K562 (cell line): ENCODE results near the gene MRPS15. TPM values are rescaled to one million over a fixed set of nuclear protein-coding genes. Genes with fewer than 3 reads are reported as not detected.

ENCODE experiments used
- ARID1B ChIP-seq: fragments of 450-650 bp; IDR thresholded peaks from 2 replicates; pipeline ENCODE4 v1.6.1; 2016; ENCODE audit warnings: antibody characterized with exemption, mild to moderate bottlenecking, inconsistent platforms
- ATF2 ChIP-seq: sonication (generic); formaldehyde crosslinking; IDR thresholded peaks from 2 replicates; pipeline ENCODE4 v1.8.1; 2022; ENCODE audit warnings: missing genetic modification reagents
- CREM ChIP-seq: IDR thresholded peaks from 2 replicates; pipeline ENCODE4 v1.6.1; 2014; ENCODE audit warnings: antibody characterized with exemption, low read depth
- ELF1 ChIP-seq: fragments of 200-800 bp; sonication (Bioruptor generic); IDR thresholded peaks from 2 replicates; pipeline ENCODE4 v1.6.1; 2016; ENCODE audit warnings: missing genetic modification characterization, missing compliant biosample characterization
- EP400 ChIP-seq: fragments of 450-650 bp; IDR thresholded peaks from 2 replicates; pipeline ENCODE4 v1.6.1; 2017; ENCODE audit warnings: antibody characterized with exemption, mild to moderate bottlenecking, moderate library complexity
- IRF1 ChIP-seq: sonication (generic); formaldehyde crosslinking; IDR thresholded peaks from 2 replicates; pipeline ENCODE4 v1.8.0; 2022; ENCODE audit warnings: missing genetic modification reagents, mild to moderate bottlenecking, borderline replicate concordance
- KDM4B ChIP-seq, 2 experiments: fragments of 450-650 bp in 1 of 2; sonication (generic) in 1 of 2; IDR thresholded peaks; 2 replicates each; pipeline ENCODE4 v1.6.1; 2016 to 2017; ENCODE audit warnings: borderline replicate concordance in 2 of 2, antibody characterized with exemption in 1 of 2, low read depth in 1 of 2, mild to moderate bottlenecking in 1 of 2
- KLF6 ChIP-seq: fragments of 250-450 bp; sonication (Bioruptor Pico); IDR thresholded peaks from 2 replicates; pipeline ENCODE4 v1.4.0; 2020; ENCODE audit warnings: mild to moderate bottlenecking, moderate library complexity, borderline replicate concordance
- MYNN ChIP-seq, 2 experiments: sonication (generic); formaldehyde crosslinking in 1 of 2; IDR thresholded peaks; 2 replicates each; pipeline versions ENCODE4 v1.5.0 to v1.6.1; 2016 to 2020; ENCODE audit warnings: antibody characterized with exemption in 1 of 2, missing genetic modification reagents in 1 of 2
- NCOA2 ChIP-seq, 2 experiments: fragments of 450-650 bp; IDR thresholded peaks; 2 replicates each; pipeline ENCODE4 v1.6.1; 2018; ENCODE audit warnings: mild to moderate bottlenecking in 2 of 2, moderate library complexity in 1 of 2; ENCODE audit not compliant: partially characterized antibody in 2 of 2
- PML ChIP-seq: IDR thresholded peaks from 2 replicates; pipeline ENCODE4 v1.6.1; 2012; ENCODE audit warnings: low read length, inconsistent platforms
- POLR2AphosphoS5 ChIP-seq: IDR thresholded peaks from 2 replicates; pipeline ENCODE4 v1.6.1; 2011; ENCODE audit warnings: mild to moderate bottlenecking, low read depth, low read length, moderate library complexity; ENCODE audit not compliant: control insufficient read depth, insufficient read depth
- POU5F1 ChIP-seq: fragments of 150-350 bp; IDR thresholded peaks from 2 replicates; pipeline ENCODE4 v1.6.1; 2014; ENCODE audit warnings: borderline replicate concordance, low read length, low read depth, mild to moderate bottlenecking; ENCODE audit not compliant: partially characterized antibody
- RCOR1 ChIP-seq, 2 experiments: IDR thresholded peaks; 2 replicates each; pipeline ENCODE4 v1.6.1; 2012; ENCODE audit warnings: low read depth in 2 of 2, low read length in 2 of 2, borderline replicate concordance in 1 of 2, improper control_type of control experiment in 1 of 2
- SOX6 ChIP-seq: fragments of 450-650 bp; IDR thresholded peaks from 2 replicates; pipeline ENCODE4 v1.6.1; 2014; ENCODE audit warnings: mild to moderate bottlenecking
- TCF7L2 ChIP-seq: fragments of 150-350 bp; IDR thresholded peaks from 2 replicates; pipeline ENCODE4 v1.6.1; 2016; ENCODE audit warnings: low read depth, mild to moderate bottlenecking, low read length, moderate library complexity
- ZNF217 ChIP-seq: sonication (generic); formaldehyde crosslinking; IDR thresholded peaks from 2 replicates; pipeline ENCODE4 v1.8.0; 2022; ENCODE audit warnings: mild to moderate bottlenecking, missing genetic modification reagents
- ZNF41 ChIP-seq: fragments of 250-450 bp; sonication (Bioruptor Pico); conservative IDR thresholded peaks from 2 replicates; pipeline ENCODE4 v1.4.0; 2020; ENCODE audit warnings: mild to moderate bottlenecking
- ZNF511 ChIP-seq: sonication (generic); formaldehyde crosslinking; IDR thresholded peaks from 2 replicates; pipeline ENCODE4 v1.8.0; 2022; ENCODE audit warnings: mild to moderate bottlenecking, missing genetic modification reagents
- ZNF644 ChIP-seq: fragments of 200-800 bp; sonication (Bioruptor generic); IDR thresholded peaks from 2 replicates; pipeline ENCODE4 v1.6.1; 2016; ENCODE audit warnings: low read depth, missing genetic modification characterization, missing compliant biosample characterization
- ZNF717 ChIP-seq: fragments of 250-450 bp; sonication (Bioruptor Pico); IDR thresholded peaks from 2 replicates; pipeline ENCODE4 v1.5.0; 2021
- polyA plus RNA-seq, 8 experiments: library from polyadenylated mRNA; depleted of rRNA in 4 of 8; stranded (reverse) in 5 of 8; unstranded in 3 of 8; fragments of >200 nt; fragmentation: Nextera tagmentation in 2 of 8; fragmentation: Illumina TruSeq in 1 of 8; extraction: Ambion mirVana in 2 of 8; extraction: Trizol in 1 of 8; gene quantifications; 2 replicates each; pipeline versions ENCODE4 v1.2.1 to v1.2.3, GENCODE V29; 2011 to 2014; ENCODE audit warnings: inconsistent platforms in 1 of 8, missing spikeins in 1 of 8
- total RNA-seq, 7 experiments: library from RNA; depleted of rRNA in 6 of 7; stranded (reverse); fragments of >200 nt in 6 of 7; fragmentation: Illumina TruSeq in 2 of 7; extraction: Trizol in 2 of 7; gene quantifications; 2 replicates each; pipeline versions ENCODE4 v1.2.1 to v1.2.3, GENCODE V29; 2011 to 2021; ENCODE audit warnings: low replicate concordance in 1 of 7

The MRPS15 gene
- total and polyA plus RNA-seq, 9 of the 15 experiments (the other 6 are each of a cell fraction or from before 2014, with no cell fraction given), result 62.9 to 286 (median 149) TPM

- TF ChIP-seq SOX6 (no peak; the same call in 1 of the 2 replicates), ZNF217 (CRISPR knock-in tag) (no peak), ZNF644 (tag) (no peak), ZNF41 (CRISPR knock-in tag) (no peak), POU5F1 (no peak), ARID1B (no peak), TCF7L2 (no peak), IRF1 (CRISPR knock-in tag) (no peak), NCOA2 (IDR thresholded peaks at IDR 0.05; ENCODE audit: partially characterized antibody in 2 of 2) (no peak), PML (no peak), ZNF511 (CRISPR knock-in tag) (no peak), RCOR1 (IDR thresholded peaks at IDR 0.05; ENCODE audit: borderline replicate concordance in 1 of 2, low read depth in 2 of 2, low read length in 2 of 2) (peak in 1 of 2 experiments; percentile 82; a peak in 2 of 4 replicates), MYNN (IDR thresholded peaks at IDR 0.05) (peak; percentile 67; the same call in 1 of the 2 replicates), MYNN (CRISPR knock-in tag; IDR thresholded peaks at IDR 0.05) (no peak), KLF6 (CRISPR knock-in tag) (no peak), KDM4B (IDR thresholded peaks at IDR 0.05; ENCODE audit: borderline replicate concordance in 2 of 2, low read depth in 1 of 2) (no peak), ELF1 (tag) (no peak), EP400 (peak; percentile 35; the same call in 1 of the 2 replicates), ATF2 (no peak), ZNF717 (no peak), CREM (peak; percentile 64; the same call in 1 of the 2 replicates), POLR2AphosphoS5 (no peak)
These were observed 43.3 kb downstream of the MRPS15 start (continued) for GRCh38 chr1:36420836-36421317.
